ENCODE measurements around the gene LACC1.

- no peak for TF ChIP-seq POLR2A (IDR thresholded peaks at IDR 0.05; ENCODE audit: control extremely low read depth in 1 of 2, low read depth in 2 of 2, low read length in 2 of 2)
- no peak for TF ChIP-seq ATF2 (IDR thresholded peaks at IDR 0.05; ENCODE audit: low read length)
- TF ChIP-seq CHD1 (IDR thresholded peaks at IDR 0.05; ENCODE audit: low read depth, low read length), result no peak
- TF ChIP-seq CTCF (IDR thresholded peaks at IDR 0.05; ENCODE audit: control extremely low read depth in 1 of 3, insufficient read depth in 1 of 3, low read depth in 1 of 3, low read length in 3 of 3), result no peak
- TF ChIP-seq USF2 (IDR thresholded peaks at IDR 0.05; ENCODE audit: low read length), result no peak
Observed at GRCh38 chr13:43880214-43880855, 631 bp downstream of the LACC1 start.
